GM23248 (cell line): ENCODE data around the gene ANKRD9.

Experiments used
- EZH2 ChIP-seq: fragments of 200-600 bp; sonication (generic); IDR thresholded peaks from 2 replicates; pipeline ENCODE4 v1.6.1; 2018; ENCODE audit warnings: antibody characterized with exemption, mild to moderate bottlenecking; ENCODE audit not compliant: insufficient read depth, poor library complexity, severe bottlenecking
- EZH2phosphoT487 ChIP-seq: fragments of 200-600 bp; sonication (generic); IDR thresholded peaks from 2 replicates; pipeline ENCODE4 v1.6.1; 2018; ENCODE audit warnings: antibody characterized with exemption, moderate library complexity, mild to moderate bottlenecking, low read depth; ENCODE audit not compliant: insufficient read depth

GRCh38 chr14:102510616-102511520, 1.3 kb upstream of the ANKRD9 start:
- TF ChIP-seq EZH2 (no peak), EZH2phosphoT487 (no peak)
